Liver (tissue), 10 donors: ENCODE measurements around the gene LYPD8. TPM values are rescaled to one million over a fixed set of nuclear protein-coding genes. Genes with fewer than 3 reads are reported as not detected.

Source experiments
- DNase-seq: peaks from one replicate; pipeline ENCODE4 v3.0.0-alpha.2; 2017; ENCODE audit warnings: low spot score
- H3K27ac ChIP-seq, 2 donors: one replicate each; pipeline ENCODE4 v1.7.0; 2013; ENCODE audit warnings: inconsistent platforms in 2 of 2, low read length in 2 of 2, control low read depth in 1 of 2, low read depth in 1 of 2, mild to moderate bottlenecking in 1 of 2
- H3K27me3 ChIP-seq, 4 donors: one replicate each; pipeline versions ENCODE4 v1.6.1 to v1.7.0; 2013; ENCODE audit warnings: low read length in 3 of 4, inconsistent platforms in 1 of 4, mild to moderate bottlenecking in 1 of 4, moderate library complexity in 1 of 4; ENCODE audit not compliant: control insufficient read depth in 4 of 4, insufficient read depth in 4 of 4
- H3K36me3 ChIP-seq, 4 donors: one replicate each; pipeline versions ENCODE4 v1.6.1 to v1.7.0; 2013; ENCODE audit warnings: low read length in 3 of 4, mild to moderate bottlenecking in 3 of 4, low read depth in 1 of 4, moderate library complexity in 1 of 4; ENCODE audit not compliant: control insufficient read depth in 4 of 4, insufficient read depth in 3 of 4
- H3K4me1 ChIP-seq, 4 donors: one replicate each; pipeline versions ENCODE4 v1.6.1 to v1.7.0; 2013; ENCODE audit warnings: low read length in 3 of 4, mild to moderate bottlenecking in 3 of 4, moderate library complexity in 1 of 4; ENCODE audit not compliant: control insufficient read depth in 4 of 4, insufficient read depth in 4 of 4
- H3K4me3 ChIP-seq, 3 donors: one replicate each; pipeline versions ENCODE4 v1.6.1 to v1.7.0; 2013; ENCODE audit warnings: low read length in 3 of 3, control low read depth in 1 of 3, low read depth in 1 of 3, mild to moderate bottlenecking in 1 of 3
- H3K9ac ChIP-seq, 2 donors: one replicate each; pipeline ENCODE4 v1.7.0; 2013; ENCODE audit warnings: low read length in 2 of 2, mild to moderate bottlenecking in 2 of 2, moderate library complexity in 2 of 2, control low read depth in 1 of 2, low read depth in 1 of 2
- H3K9me3 ChIP-seq, 4 donors: one replicate each; pipeline versions ENCODE4 v1.6.1 to v1.7.0; 2013; ENCODE audit warnings: low read length in 3 of 4; ENCODE audit not compliant: control insufficient read depth in 4 of 4
- ATF3 ChIP-seq: IDR thresholded peaks from 2 replicates; pipeline ENCODE4 v1.6.1; 2016; ENCODE audit warnings: antibody characterized with exemption
- FOXA1 ChIP-seq: IDR thresholded peaks from 2 replicates; pipeline ENCODE4 v1.6.1; 2016; ENCODE audit warnings: antibody characterized with exemption
- FOXA2 ChIP-seq: IDR thresholded peaks from 2 replicates; pipeline ENCODE4 v1.6.1; 2016; ENCODE audit warnings: antibody characterized with exemption
- HNF4A ChIP-seq, 2 donors: conservative IDR thresholded peaks; 2 replicates each; pipeline ENCODE4 v1.6.1; 2016; ENCODE audit warnings: antibody characterized with exemption in 2 of 2, mild to moderate bottlenecking in 2 of 2
- HNF4G ChIP-seq: IDR thresholded peaks from 2 replicates; pipeline ENCODE4 v1.6.1; 2016; ENCODE audit warnings: antibody characterized with exemption
- JUND ChIP-seq, 2 donors: IDR thresholded peaks; 2 replicates each; pipeline ENCODE4 v1.6.1; 2016; ENCODE audit warnings: antibody characterized with exemption in 2 of 2
- NR2F2 ChIP-seq: IDR thresholded peaks from 2 replicates; pipeline ENCODE4 v1.6.1; 2016; ENCODE audit warnings: antibody characterized with exemption
- RAD21 ChIP-seq, 2 donors: IDR thresholded peaks; 2 replicates each; pipeline ENCODE4 v1.6.1; 2016; ENCODE audit warnings: antibody characterized with exemption in 2 of 2, mild to moderate bottlenecking in 2 of 2
- RXRA ChIP-seq, 2 donors: IDR thresholded peaks; 2 replicates each; pipeline ENCODE4 v1.6.1; 2017 to 2018; ENCODE audit warnings: antibody characterized with exemption in 2 of 2, mild to moderate bottlenecking in 1 of 2
- SP1 ChIP-seq: IDR thresholded peaks from 2 replicates; pipeline ENCODE4 v1.6.1; 2018; ENCODE audit warnings: antibody characterized with exemption, mild to moderate bottlenecking
- TAF1 ChIP-seq: conservative IDR thresholded peaks from 2 replicates; pipeline ENCODE4 v1.6.1; 2016; ENCODE audit warnings: antibody characterized with exemption, mild to moderate bottlenecking
- WGBS: extraction: QIAGEN DNeasy Blood & Tissue Kit; methylation state at CpG from one replicate; pipeline ENCODE4 v1.1.7; 2013; 5-methylcytosine and 5-hydroxymethylcytosine counted together
- polyA plus RNA-seq, 2 donors: library from polyadenylated mRNA; stranded (reverse) in 1 of 2; unstranded in 1 of 2; fragments of 200-250 nt in 1 of 2; fragments of >200 nt in 1 of 2; fragmentation: Nextera tagmentation in 1 of 2; extraction: Ambion mirVana in 1 of 2; gene quantifications; one replicate each; pipeline versions ENCODE4 v1.2.1 to v1.2.3, GENCODE V29; 2013 to 2015
- small RNA-seq: library from RNA; depleted of rRNA; stranded (forward); fragments of <200 nt; gene quantifications from one replicate; pipeline ENCODE3, GENCODE V24; 2014
- total RNA-seq, 2 donors: library from RNA; depleted of rRNA; stranded (reverse); fragments of >200 nt; gene quantifications; one replicate each; pipeline ENCODE4 v1.2.3, GENCODE V29; 2014
- TF ChIP-seq, protein P1 (sequence below): IDR thresholded peaks from 2 replicates; pipeline ENCODE4 v1.6.1; 2016; ENCODE audit warnings: antibody characterized with exemption
- TF ChIP-seq, protein P2 (sequence below): IDR thresholded peaks from 2 replicates; pipeline ENCODE4 v1.6.1; 2016; ENCODE audit warnings: antibody characterized with exemption, mild to moderate bottlenecking
- TF ChIP-seq, protein P3 (sequence below): fragments of 150-350 bp; IDR thresholded peaks from 2 replicates; pipeline ENCODE4 v1.5.1; 2017; ENCODE audit warnings: improper control_type of control experiment, low read depth, low read length; ENCODE audit not compliant: missing input control
- donor health status: healthy.
- donor health status: healthy.
- donor health status: healthy.
- donor health status: healthy.
- donor health status: healthy.

The LYPD8 gene
- total and polyA plus RNA-seq, 4 donors = not detected

- TF ChIP-seq, protein P1, sequence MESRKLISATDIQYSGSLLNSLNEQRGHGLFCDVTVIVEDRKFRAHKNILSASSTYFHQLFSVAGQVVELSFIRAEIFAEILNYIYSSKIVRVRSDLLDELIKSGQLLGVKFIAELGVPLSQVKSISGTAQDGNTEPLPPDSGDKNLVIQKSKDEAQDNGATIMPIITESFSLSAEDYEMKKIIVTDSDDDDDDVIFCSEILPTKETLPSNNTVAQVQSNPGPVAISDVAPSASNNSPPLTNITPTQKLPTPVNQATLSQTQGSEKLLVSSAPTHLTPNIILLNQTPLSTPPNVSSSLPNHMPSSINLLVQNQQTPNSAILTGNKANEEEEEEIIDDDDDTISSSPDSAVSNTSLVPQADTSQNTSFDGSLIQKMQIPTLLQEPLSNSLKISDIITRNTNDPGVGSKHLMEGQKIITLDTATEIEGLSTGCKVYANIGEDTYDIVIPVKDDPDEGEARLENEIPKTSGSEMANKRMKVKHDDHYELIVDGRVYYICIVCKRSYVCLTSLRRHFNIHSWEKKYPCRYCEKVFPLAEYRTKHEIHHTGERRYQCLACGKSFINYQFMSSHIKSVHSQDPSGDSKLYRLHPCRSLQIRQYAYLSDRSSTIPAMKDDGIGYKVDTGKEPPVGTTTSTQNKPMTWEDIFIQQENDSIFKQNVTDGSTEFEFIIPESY = no peak
- no peak for TF ChIP-seq HNF4A (conservative IDR thresholded peaks at IDR 0.05)
- TF ChIP-seq SP1 = no peak
- no peak for TF ChIP-seq JUND (IDR thresholded peaks at IDR 0.05)
- no peak for TF ChIP-seq ATF3
Observed at GRCh38 chr1:248695451-248696132, 60.0 kb downstream of the LYPD8 start (continued).

- Histone ChIP-seq H3K36me3 (no peaks in the 10 kb centered on the region), H3K27me3 (no peaks in the 10 kb centered on the region), H3K9ac (no peak overlapping the region), H3K4me3 (no peak overlapping the region), H3K4me1 (no peaks in the 10 kb centered on the region), H3K27ac (no peak overlapping the region), H3K9me3 (peaks cover 0 to 1% (median 0%) of the 10 kb centered on the region in 4 donors)
- TF ChIP-seq, protein P1 = no peak
- TF ChIP-seq HNF4G (no peak), JUND (IDR thresholded peaks at IDR 0.05) (no peak), ATF3 (no peak), NR2F2 (no peak), TAF1 (no peak), RAD21 (IDR thresholded peaks at IDR 0.05) (no peak), FOXA1 (no peak), RXRA (IDR thresholded peaks at IDR 0.05) (no peak), FOXA2 (no peak)
- TF ChIP-seq, protein P2, sequence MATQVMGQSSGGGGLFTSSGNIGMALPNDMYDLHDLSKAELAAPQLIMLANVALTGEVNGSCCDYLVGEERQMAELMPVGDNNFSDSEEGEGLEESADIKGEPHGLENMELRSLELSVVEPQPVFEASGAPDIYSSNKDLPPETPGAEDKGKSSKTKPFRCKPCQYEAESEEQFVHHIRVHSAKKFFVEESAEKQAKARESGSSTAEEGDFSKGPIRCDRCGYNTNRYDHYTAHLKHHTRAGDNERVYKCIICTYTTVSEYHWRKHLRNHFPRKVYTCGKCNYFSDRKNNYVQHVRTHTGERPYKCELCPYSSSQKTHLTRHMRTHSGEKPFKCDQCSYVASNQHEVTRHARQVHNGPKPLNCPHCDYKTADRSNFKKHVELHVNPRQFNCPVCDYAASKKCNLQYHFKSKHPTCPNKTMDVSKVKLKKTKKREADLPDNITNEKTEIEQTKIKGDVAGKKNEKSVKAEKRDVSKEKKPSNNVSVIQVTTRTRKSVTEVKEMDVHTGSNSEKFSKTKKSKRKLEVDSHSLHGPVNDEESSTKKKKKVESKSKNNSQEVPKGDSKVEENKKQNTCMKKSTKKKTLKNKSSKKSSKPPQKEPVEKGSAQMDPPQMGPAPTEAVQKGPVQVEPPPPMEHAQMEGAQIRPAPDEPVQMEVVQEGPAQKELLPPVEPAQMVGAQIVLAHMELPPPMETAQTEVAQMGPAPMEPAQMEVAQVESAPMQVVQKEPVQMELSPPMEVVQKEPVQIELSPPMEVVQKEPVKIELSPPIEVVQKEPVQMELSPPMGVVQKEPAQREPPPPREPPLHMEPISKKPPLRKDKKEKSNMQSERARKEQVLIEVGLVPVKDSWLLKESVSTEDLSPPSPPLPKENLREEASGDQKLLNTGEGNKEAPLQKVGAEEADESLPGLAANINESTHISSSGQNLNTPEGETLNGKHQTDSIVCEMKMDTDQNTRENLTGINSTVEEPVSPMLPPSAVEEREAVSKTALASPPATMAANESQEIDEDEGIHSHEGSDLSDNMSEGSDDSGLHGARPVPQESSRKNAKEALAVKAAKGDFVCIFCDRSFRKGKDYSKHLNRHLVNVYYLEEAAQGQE = no peak
- TF ChIP-seq, protein P3, sequence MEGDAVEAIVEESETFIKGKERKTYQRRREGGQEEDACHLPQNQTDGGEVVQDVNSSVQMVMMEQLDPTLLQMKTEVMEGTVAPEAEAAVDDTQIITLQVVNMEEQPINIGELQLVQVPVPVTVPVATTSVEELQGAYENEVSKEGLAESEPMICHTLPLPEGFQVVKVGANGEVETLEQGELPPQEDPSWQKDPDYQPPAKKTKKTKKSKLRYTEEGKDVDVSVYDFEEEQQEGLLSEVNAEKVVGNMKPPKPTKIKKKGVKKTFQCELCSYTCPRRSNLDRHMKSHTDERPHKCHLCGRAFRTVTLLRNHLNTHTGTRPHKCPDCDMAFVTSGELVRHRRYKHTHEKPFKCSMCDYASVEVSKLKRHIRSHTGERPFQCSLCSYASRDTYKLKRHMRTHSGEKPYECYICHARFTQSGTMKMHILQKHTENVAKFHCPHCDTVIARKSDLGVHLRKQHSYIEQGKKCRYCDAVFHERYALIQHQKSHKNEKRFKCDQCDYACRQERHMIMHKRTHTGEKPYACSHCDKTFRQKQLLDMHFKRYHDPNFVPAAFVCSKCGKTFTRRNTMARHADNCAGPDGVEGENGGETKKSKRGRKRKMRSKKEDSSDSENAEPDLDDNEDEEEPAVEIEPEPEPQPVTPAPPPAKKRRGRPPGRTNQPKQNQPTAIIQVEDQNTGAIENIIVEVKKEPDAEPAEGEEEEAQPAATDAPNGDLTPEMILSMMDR = no peak
- 71% methylated on average over 51 of the region's 51 CpGs for WGBS
- DNase-seq = no peak
Observed at GRCh38 chr1:248691567-248692155, 63.9 kb downstream of the LYPD8 start.

Small RNAs within 50 kb of the gene (small RNA-seq; reads per million reads assigned to genes)
- not detected for gene AHCYP8

Other genes starting within 250 kb of the LYPD8 start
- not detected for gene OR2G6, start 247.7 kb downstream of the LYPD8 start, total RNA-seq
- gene OR2G6, start 247.7 kb downstream of the LYPD8 start, polyA plus RNA-seq = not detected
- gene OR2T29, start 193.0 kb downstream of the LYPD8 start, total RNA-seq = not detected
- gene OR2T29, start 193.0 kb downstream of the LYPD8 start, polyA plus RNA-seq = not detected
- gene OR2T34, start 181.0 kb downstream of the LYPD8 start, total RNA-seq = not detected
- gene OR2T34, start 181.0 kb downstream of the LYPD8 start, polyA plus RNA-seq = not detected
- gene OR2T10, start 158.1 kb downstream of the LYPD8 start, total RNA-seq = not detected
- gene OR2T10, start 158.1 kb downstream of the LYPD8 start, polyA plus RNA-seq = not detected
- not detected for gene OR2T11, start 120.7 kb downstream of the LYPD8 start, total RNA-seq
- gene OR2T11, start 120.7 kb downstream of the LYPD8 start, polyA plus RNA-seq = not detected
- gene OR2T35, start 110.5 kb downstream of the LYPD8 start, total RNA-seq = not detected
- gene OR2T35, start 110.5 kb downstream of the LYPD8 start, polyA plus RNA-seq = not detected
- gene OR2T27, start 100.2 kb downstream of the LYPD8 start, total RNA-seq = not detected
- not detected for gene OR2T27, start 100.2 kb downstream of the LYPD8 start, polyA plus RNA-seq
- gene OR14I1, start 53.0 kb downstream of the LYPD8 start, total RNA-seq = not detected
- gene OR14I1, start 53.0 kb downstream of the LYPD8 start, polyA plus RNA-seq = not detected
- 10 to 100 TPM; 14.3 to 16.4 TPM for gene SH3BP5L, start 70.2 kb upstream of the LYPD8 start, total RNA-seq
- gene SH3BP5L, start 70.2 kb upstream of the LYPD8 start, polyA plus RNA-seq = 10 to 100 TPM in 1 of 2 donors, 1 to 10 TPM in 1; 1.5 to 10.6 TPM
- gene ZNF672, start 82.5 kb upstream of the LYPD8 start, total RNA-seq = 10 to 100 TPM; 22.6 to 28.0 TPM
- gene ZNF672, start 82.5 kb upstream of the LYPD8 start, polyA plus RNA-seq = 10 to 100 TPM in 1 of 2 donors, 1 to 10 TPM in 1; 6.4 to 17.5 TPM
- gene ZNF692, start 103.3 kb upstream of the LYPD8 start, total RNA-seq = 10 to 100 TPM in 1 of 2 donors, 1 to 10 TPM in 1; 7.8 to 16.3 TPM
- gene ZNF692, start 103.3 kb upstream of the LYPD8 start, polyA plus RNA-seq = 10 to 100 TPM in 1 of 2 donors, 1 to 10 TPM in 1; 8.1 to 12.7 TPM
- gene PGBD2, start 150.5 kb upstream of the LYPD8 start, total RNA-seq = 10 to 100 TPM in 1 of 2 donors, 1 to 10 TPM in 1; 6.5 to 11.1 TPM
- gene PGBD2, start 150.5 kb upstream of the LYPD8 start, polyA plus RNA-seq = 1 to 10 TPM; 2.6 to 2.9 TPM